ENCODE results near the gene PRDM16. TPM values are rescaled to one million over a fixed set of nuclear protein-coding genes. Genes with fewer than 3 reads are reported as not detected.
"Not testable (repeated sequence)": the region's sequence is repeated elsewhere in the genome, so short reads cannot be mapped to it uniquely, and the experiment has no call there.

The PRDM16 gene
- total RNA-seq, 4 donors from 2014 or later = 15.7 to 54.3 (median 27.6) TPM

DNA sequence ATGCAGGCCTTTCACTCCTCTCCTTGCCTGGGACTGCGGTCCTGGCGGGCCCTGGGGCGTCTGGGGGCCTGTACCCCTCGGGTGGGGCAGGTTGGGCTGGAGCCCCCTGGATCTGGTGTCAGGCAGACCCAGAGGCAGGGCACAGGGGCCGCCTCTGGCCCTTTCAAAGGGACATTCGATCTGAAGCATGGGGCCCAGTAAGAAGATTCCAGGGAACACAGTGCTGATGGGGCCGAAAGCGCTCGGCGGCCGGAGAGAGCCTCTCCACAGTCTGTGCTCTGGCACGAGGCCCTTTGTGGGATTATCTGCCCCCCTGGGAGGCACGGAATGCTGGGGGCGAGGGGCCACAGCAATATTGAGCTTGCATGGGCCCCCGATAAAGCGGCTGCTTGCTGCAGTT, 15.2 kb downstream of the PRDM16 start:
- Histone ChIP-seq H3K9me3 (no peaks in the 10 kb centered on the region), H3K27ac (no peak overlapping the region), H3K4me1 (peaks cover 8 to 12% of the 10 kb centered on the region in 2 donors), H3K4me3 (replicated peaks in 1 of 3) (no peak overlapping the region), H3K27me3 (no peaks in the 10 kb centered on the region), H3K36me3 (no peaks in the 10 kb centered on the region)
- TF ChIP-seq, protein P1, sequence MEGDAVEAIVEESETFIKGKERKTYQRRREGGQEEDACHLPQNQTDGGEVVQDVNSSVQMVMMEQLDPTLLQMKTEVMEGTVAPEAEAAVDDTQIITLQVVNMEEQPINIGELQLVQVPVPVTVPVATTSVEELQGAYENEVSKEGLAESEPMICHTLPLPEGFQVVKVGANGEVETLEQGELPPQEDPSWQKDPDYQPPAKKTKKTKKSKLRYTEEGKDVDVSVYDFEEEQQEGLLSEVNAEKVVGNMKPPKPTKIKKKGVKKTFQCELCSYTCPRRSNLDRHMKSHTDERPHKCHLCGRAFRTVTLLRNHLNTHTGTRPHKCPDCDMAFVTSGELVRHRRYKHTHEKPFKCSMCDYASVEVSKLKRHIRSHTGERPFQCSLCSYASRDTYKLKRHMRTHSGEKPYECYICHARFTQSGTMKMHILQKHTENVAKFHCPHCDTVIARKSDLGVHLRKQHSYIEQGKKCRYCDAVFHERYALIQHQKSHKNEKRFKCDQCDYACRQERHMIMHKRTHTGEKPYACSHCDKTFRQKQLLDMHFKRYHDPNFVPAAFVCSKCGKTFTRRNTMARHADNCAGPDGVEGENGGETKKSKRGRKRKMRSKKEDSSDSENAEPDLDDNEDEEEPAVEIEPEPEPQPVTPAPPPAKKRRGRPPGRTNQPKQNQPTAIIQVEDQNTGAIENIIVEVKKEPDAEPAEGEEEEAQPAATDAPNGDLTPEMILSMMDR (IDR thresholded peaks at IDR 0.05) = no peak
- no peak for TF ChIP-seq POLR2A (IDR thresholded peaks at IDR 0.05)
- WGBS, 2 donors = 75 to 80% methylated on average over 8 to 14 of the region's 16 CpGs
- intact Hi-C loops (cut with DNase I) = no loop called here
- no peak for DNase-seq

DNA sequence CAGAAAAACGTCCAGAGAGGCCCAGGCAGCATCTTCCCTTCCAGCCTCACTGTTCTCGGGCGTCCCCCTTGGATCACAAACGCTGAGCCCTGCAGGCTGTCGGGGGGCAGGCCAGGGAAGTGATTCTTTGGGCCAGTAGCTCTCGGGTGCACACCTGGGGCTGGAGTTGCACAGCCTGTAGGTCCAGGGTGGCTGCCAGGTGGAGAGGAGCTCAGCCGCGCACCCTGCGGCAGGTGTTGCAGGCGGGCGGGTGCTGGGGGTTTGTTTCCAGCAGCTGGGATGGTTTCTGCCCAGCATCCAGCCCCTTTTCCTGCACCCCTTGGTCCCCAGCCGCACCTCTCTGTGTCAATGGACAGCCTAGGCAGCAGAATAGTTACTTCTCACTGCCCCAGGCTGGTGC, 15.7 kb downstream of the PRDM16 start:
- DNase-seq = no peak
- no peak overlapping the region for H3K4me3 ChIP-seq (replicated peaks in 1 of 3)
- H3K9me3 ChIP-seq = no peaks in the 10 kb centered on the region
- WGBS, 2 donors = 82 to 92% methylated on average over 2 to 6 of the region's 12 CpGs
- no peaks in the 10 kb centered on the region for H3K27me3 ChIP-seq
- no peak overlapping the region for H3K27ac ChIP-seq
- no peaks in the 10 kb centered on the region for H3K36me3 ChIP-seq
- H3K4me1 ChIP-seq = peaks cover 2 to 6% of the 10 kb centered on the region in 2 donors
- intact Hi-C loops (cut with DNase I) = no loop called here
- TF ChIP-seq, protein P1 (IDR thresholded peaks at IDR 0.05) = no peak
- TF ChIP-seq POLR2A (IDR thresholded peaks at IDR 0.05) = no peak

GRCh38 chr1:3085721-3086120, 16.7 kb downstream of the PRDM16 start:
- no peak for DNase-seq
- Histone ChIP-seq H3K27ac (no peak overlapping the region), H3K27me3 (no peaks in the 10 kb centered on the region), H3K36me3 (no peaks in the 10 kb centered on the region), H3K4me3 (replicated peaks in 1 of 3) (no peak overlapping the region), H3K9me3 (no peaks in the 10 kb centered on the region), H3K4me1 (no peaks in the 10 kb centered on the region)
- intact Hi-C loops (cut with DNase I) = no loop called here
- 93 to 100% methylated on average over 3 of the region's 8 CpGs for WGBS, 2 donors
- TF ChIP-seq, protein P1 (IDR thresholded peaks at IDR 0.05) = no peak
- TF ChIP-seq POLR2A (IDR thresholded peaks at IDR 0.05) = no peak

GRCh38 chr1:3086272-3086974, 17.4 kb downstream of the PRDM16 start:
- Histone ChIP-seq H3K4me3 (replicated peaks in 1 of 3) (no peak overlapping the region), H3K4me1 (no peaks in the 10 kb centered on the region), H3K27ac (no peak overlapping the region), H3K36me3 (no peaks in the 10 kb centered on the region), H3K27me3 (no peaks in the 10 kb centered on the region), H3K9me3 (no peaks in the 10 kb centered on the region)
- DNase-seq = no peak
- TF ChIP-seq, protein P1 (IDR thresholded peaks at IDR 0.05) = no peak
- no peak for TF ChIP-seq POLR2A (IDR thresholded peaks at IDR 0.05)
- intact Hi-C loops (cut with DNase I) = no loop called here
- 76 to 86% methylated on average over 20 to 26 of the region's 26 CpGs for WGBS, 2 donors

DNA sequence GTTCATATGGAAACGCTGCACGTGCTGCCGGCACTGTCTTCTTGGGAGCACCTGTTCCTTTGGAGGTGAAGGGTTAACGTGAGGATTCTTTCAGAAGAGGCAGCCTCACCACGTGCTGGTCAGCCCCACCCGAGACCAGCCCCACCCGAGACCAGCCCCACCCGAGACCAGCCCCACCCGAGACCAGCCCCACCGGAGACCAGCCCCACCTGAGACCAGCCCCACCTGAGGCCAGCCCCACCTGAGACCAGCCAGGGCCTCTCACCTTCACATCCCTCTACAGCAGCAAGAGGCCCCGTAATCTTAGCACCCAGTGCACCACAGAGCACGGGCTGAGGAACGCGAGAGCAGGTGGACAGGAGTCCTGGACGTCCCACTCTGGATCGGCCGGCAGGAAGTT, 18.0 kb downstream of the PRDM16 start:
- intact Hi-C loops (cut with DNase I) = no loop called here
- Histone ChIP-seq H3K36me3 (no peaks in the 10 kb centered on the region), H3K9me3 (no peaks in the 10 kb centered on the region), H3K4me1 (no peaks in the 10 kb centered on the region), H3K4me3 (replicated peaks in 1 of 3) (no peak overlapping the region), H3K27ac (no peak overlapping the region), H3K27me3 (no peaks in the 10 kb centered on the region)
- 68 to 81% methylated on average over 16 to 17 of the region's 17 CpGs for WGBS, 2 donors
- no peak for DNase-seq
- TF ChIP-seq, protein P1 (IDR thresholded peaks at IDR 0.05) = no peak
- no peak for TF ChIP-seq POLR2A (IDR thresholded peaks at IDR 0.05)

DNA sequence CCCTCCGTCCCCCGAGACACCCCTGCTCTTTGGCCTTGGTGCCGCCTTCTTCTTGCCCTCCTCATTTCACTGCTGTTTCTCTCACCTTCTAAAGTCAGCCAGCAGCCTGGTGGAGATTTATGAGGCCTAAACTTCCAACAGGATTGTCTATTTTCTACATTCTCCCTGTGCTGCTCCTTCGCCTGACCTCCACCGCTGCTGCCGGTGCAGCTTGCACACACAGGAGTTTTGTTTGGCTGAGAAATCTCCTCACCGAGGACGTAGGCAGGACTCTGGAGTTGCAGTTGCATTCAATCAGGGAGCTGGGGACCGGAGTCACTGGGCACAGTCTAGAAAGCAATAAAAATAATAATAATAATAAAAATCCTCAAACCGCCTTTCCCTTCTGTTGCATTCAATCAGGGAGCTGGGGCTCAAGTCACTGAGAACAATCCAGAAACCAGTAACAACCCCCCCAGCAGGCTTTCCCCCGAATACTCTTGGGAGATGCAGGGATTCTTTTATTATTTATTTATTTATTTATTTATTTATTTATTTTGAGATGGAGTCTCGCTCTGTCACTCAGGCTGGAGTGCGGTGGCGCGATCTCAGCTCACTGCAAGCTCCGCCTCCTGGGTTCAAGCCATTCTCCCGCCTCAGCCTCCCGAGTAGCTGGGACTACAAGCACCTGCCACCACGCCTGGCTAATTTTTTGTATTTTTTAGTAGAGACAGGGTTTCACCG, 19.1 kb downstream of the PRDM16 start:
- H3K4me1 ChIP-seq; H3K4me3 ChIP-seq (replicated peaks in 1 of 3); H3K36me3 ChIP-seq; H3K27ac ChIP-seq; intact Hi-C loops (cut with DNase I); H3K9me3 ChIP-seq; H3K27me3 ChIP-seq; DNase-seq: not testable (repeated sequence)
- WGBS, 2 donors = 82 to 89% methylated on average over 20 of the region's 20 CpGs

All from thyroid gland (tissue), 4 donors.